Body of pancreas (tissue), 4 donors: ENCODE results near the gene C16orf74. TPM values are rescaled to one million over a fixed set of nuclear protein-coding genes. Genes with fewer than 3 reads are reported as not detected.

Experiments
- ATAC-seq: fragments of 150-250 bp; one replicate; pipeline ENCODE4 v1.9.1; 2016
- DNase-seq, 4 donors: peaks; one replicate each; pipeline ENCODE4 v3.0.0-alpha.2; 2019
- H3K27ac ChIP-seq, 4 donors: fragments of 200-600 bp; sonication (generic); 1 replicate in 3 of 4; 2 replicates in 1 of 4; pipeline versions ENCODE4 v1.5.1 to v1.6.1; 2016 to 2019; ENCODE audit warnings: mild to moderate bottlenecking in 1 of 4, mixed read lengths in 1 of 4, moderate library complexity in 1 of 4
- H3K27me3 ChIP-seq, 2 donors: fragments of 200-600 bp; sonication (generic); one replicate each; pipeline ENCODE4 v1.6.0; 2016; ENCODE audit warnings: mild to moderate bottlenecking in 1 of 2
- H3K36me3 ChIP-seq, 2 donors: fragments of 200-600 bp; sonication (generic); replicated peaks in 1 of 2; 2 replicates each; pipeline ENCODE4 v1.5.1; 2016; ENCODE audit warnings: low read depth in 2 of 2; ENCODE audit not compliant: insufficient read depth in 1 of 2
- H3K4me1 ChIP-seq: fragments of 200-600 bp; sonication (generic); one replicate; pipeline ENCODE4 v1.6.0; 2016
- H3K4me3 ChIP-seq, 2 donors: fragments of 200-600 bp; sonication (generic); 1 replicate in 1 of 2; 2 replicates in 1 of 2; pipeline ENCODE4 v1.5.1; 2016 to 2019
- H3K9me3 ChIP-seq, 3 donors: fragments of 200-600 bp; sonication (generic); 1 replicate in 2 of 3; 2 replicates in 1 of 3; pipeline ENCODE4 v1.5.1; 2016
- POLR2A ChIP-seq, 3 donors: fragments of 450-650 bp; IDR thresholded peaks; one replicate each; pipeline ENCODE4 v1.6.1; 2016; ENCODE audit warnings: antibody characterized with exemption in 3 of 3, mild to moderate bottlenecking in 2 of 3
- WGBS, 2 donors: methylation state at CpG; one replicate each; pipeline ENCODE4 v1.1.5; 2017; 5-methylcytosine and 5-hydroxymethylcytosine counted together
- intact Hi-C: fragments of 100-400 bp; cut with DNase I; formaldehyde crosslinking; loops from one replicate; pipeline ENCODE4 v1.15.1; 2023
- total RNA-seq, 2 donors: library from RNA; depleted of rRNA; stranded (reverse); fragments of >200 nt; gene quantifications; one replicate each; pipeline ENCODE4 v1.1.0, GENCODE V29; 2016
- TF ChIP-seq, protein P1 (sequence below), 7 experiments: fragments of 450-650 bp in 4 of 7; fragments of 200-600 bp in 3 of 7; sonication (generic) in 3 of 7; IDR thresholded peaks; one replicate each; pipeline ENCODE4 v1.5.1; 2016 to 2019; ENCODE audit warnings: antibody characterized with exemption in 7 of 7

The C16orf74 gene
- total RNA-seq, 2 donors from 2014 or later = 1.0 to 5.9 TPM

DNA sequence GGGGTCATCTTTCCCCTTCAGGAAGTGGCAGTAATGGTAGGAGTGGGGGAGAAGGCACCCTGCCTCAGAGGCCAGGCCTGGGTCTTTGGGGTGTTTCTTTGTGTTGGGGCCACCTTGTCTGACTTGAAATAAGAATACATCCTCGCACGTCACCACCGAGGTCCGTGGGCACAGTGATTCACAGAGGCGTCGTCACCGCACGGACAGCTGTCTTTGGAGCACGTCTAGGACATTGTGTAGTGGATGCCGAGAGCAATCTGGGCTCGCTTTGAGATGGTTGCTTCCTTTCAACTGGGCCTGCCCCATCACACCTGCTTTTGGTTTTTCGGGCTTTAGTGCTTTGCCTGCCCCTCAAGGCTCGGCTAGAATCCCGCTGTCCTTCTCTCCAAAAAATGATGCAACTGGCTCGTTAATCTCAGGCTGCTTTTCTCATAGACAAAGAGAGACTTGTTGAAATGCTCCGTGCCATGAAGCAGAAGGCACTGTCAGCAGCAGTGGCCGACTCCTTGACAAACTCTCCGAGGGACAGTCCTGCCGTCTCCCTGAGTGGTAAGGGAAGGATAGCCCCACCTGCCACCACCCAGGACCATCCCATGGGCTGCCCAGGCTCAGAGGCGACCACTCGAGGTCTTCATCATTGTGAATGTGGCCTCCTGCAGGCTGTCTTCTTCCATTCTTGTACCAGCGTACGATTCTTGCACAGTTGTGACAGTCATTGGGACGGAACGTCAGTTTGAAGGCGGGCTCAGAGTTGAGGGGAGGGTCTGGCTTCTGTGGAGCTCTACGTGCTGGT lies 86.1 kb downstream of the C16orf74 start:
- H3K9me3 ChIP-seq = no peaks in the 10 kb centered on the region
- no peak overlapping the region for H3K4me3 ChIP-seq
- no peak for ATAC-seq
- H3K27ac ChIP-seq = peak overlapping the region in 1 of 4 donors; percentile 33
- intact Hi-C loops = no loop called here
- H3K36me3 ChIP-seq = peaks cover 47 to 50% of the 10 kb centered on the region in 2 donors
- no peak for TF ChIP-seq POLR2A (IDR thresholded peaks at IDR 0.05)
- TF ChIP-seq, protein P1, sequence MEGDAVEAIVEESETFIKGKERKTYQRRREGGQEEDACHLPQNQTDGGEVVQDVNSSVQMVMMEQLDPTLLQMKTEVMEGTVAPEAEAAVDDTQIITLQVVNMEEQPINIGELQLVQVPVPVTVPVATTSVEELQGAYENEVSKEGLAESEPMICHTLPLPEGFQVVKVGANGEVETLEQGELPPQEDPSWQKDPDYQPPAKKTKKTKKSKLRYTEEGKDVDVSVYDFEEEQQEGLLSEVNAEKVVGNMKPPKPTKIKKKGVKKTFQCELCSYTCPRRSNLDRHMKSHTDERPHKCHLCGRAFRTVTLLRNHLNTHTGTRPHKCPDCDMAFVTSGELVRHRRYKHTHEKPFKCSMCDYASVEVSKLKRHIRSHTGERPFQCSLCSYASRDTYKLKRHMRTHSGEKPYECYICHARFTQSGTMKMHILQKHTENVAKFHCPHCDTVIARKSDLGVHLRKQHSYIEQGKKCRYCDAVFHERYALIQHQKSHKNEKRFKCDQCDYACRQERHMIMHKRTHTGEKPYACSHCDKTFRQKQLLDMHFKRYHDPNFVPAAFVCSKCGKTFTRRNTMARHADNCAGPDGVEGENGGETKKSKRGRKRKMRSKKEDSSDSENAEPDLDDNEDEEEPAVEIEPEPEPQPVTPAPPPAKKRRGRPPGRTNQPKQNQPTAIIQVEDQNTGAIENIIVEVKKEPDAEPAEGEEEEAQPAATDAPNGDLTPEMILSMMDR (IDR thresholded peaks at IDR 0.05) = no peak
- WGBS, 2 donors = 90 to 95% methylated on average over 19 to 27 of the region's 27 CpGs
- DNase-seq = no peak
- H3K4me1 ChIP-seq = peaks cover 8% of the 10 kb centered on the region
- H3K27me3 ChIP-seq = no peaks in the 10 kb centered on the region

DNA sequence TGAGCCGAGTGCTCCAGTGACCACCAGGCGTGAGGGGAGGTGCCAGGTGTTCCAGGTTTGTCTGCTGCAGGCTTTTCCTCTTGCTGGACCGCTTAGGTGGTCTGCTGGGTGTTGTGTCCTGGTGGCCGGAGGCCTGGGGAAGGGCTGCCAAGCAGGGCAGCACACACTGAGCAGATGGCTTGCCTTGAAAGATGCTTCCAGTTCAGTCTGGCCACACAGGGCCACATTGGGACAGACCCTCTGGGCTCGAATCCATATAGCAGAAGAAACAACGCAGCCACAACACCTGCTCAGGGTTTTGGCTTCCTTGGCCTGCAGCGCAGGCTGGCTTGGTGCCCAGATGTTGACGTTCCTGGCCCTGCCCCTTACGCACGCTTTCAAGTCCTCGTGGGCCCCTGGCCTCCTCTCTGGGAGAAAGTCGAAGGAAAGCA lies 87.0 kb downstream of the C16orf74 start:
- no peaks in the 10 kb centered on the region for H3K27me3 ChIP-seq
- H3K36me3 ChIP-seq = peaks cover 43 to 49% of the 10 kb centered on the region in 2 donors
- H3K9me3 ChIP-seq = no peaks in the 10 kb centered on the region
- H3K4me1 ChIP-seq = peaks cover 8% of the 10 kb centered on the region
- H3K4me3 ChIP-seq = no peak overlapping the region
- DNase-seq = peak; percentile 72 to 87 (median 84)
- 36 to 81% methylated on average over 8 to 12 of the region's 12 CpGs for WGBS, 2 donors
- peak; percentile 49 for ATAC-seq
- peak overlapping the region in 1 of 4 donors; percentile 33 for H3K27ac ChIP-seq
- TF ChIP-seq, protein P1 (IDR thresholded peaks at IDR 0.05) = no peak
- no peak for TF ChIP-seq POLR2A (IDR thresholded peaks at IDR 0.05)
- intact Hi-C loops = no loop called here

DNA sequence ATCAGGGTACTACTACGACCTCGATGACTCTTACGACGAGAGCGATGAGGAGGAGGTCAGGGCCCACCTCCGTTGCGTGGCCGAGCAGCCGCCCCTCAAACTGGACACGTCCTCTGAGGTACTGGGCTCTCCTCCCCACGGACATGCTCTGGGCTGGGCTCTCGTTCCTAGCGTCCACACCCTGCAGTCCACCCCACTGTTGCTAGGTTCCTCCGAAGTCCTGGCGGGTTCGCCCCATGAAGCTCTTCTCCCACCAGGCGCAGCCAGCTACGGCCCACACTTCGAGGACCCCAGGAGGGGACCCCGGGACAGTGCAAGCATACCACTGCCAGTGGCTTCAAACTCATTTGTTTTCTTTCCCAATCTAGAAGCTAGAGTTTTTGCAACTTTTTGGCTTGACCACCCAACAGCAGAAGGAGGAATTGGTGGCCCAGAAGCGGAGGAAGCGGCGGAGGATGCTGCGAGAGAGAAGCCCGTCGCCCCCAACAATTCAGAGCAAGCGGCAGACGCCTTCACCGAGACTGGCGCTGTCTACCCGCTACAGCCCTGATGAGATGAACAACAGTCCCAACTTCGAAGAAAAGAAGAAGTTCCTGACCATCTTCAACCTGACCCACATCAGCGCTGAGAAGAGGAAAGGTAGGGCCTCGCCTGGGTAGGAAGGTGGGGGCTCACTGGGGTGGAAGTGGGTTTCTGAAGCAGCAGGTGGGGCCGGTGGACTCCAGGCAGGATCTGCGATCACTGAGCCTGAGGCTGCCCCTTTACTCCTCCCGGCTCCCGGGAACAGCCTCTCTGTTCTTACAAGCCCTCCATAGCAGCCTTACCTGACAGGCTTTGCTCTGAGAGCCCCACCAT lies 87.7 kb downstream of the C16orf74 start:
- H3K27me3 ChIP-seq = no peaks in the 10 kb centered on the region
- ATAC-seq (no peak), DNase-seq (no peak)
- H3K36me3 ChIP-seq = peaks cover 43 to 50% of the 10 kb centered on the region in 2 donors
- intact Hi-C loops = no loop called here
- WGBS, 2 donors = 91% methylated on average over 25 to 38 of the region's 38 CpGs
- H3K27ac ChIP-seq = peak overlapping the region in 1 of 4 donors; percentile 33
- no peak overlapping the region for H3K4me3 ChIP-seq
- no peaks in the 10 kb centered on the region for H3K9me3 ChIP-seq
- peaks cover 8% of the 10 kb centered on the region for H3K4me1 ChIP-seq
- no peak for TF ChIP-seq POLR2A (IDR thresholded peaks at IDR 0.05)
- TF ChIP-seq, protein P1 (IDR thresholded peaks at IDR 0.05) = no peak

DNA sequence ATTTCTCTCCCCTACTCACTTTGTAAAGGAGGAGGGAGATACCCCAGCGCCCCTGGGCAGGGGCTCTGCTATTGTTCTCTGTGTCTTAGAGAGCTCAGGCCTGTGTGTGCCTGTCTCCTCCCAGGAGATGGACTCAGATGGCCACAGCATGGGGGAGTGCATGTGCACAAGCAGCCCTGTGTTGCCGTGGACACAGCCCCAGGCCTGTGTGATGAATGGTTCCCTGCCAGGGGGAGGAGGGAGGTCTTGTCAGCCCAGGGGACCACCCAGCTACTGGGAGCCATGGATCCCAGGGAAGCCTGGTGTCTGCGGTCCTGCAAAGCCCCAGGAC lies 88.4 kb downstream of the C16orf74 start:
- peaks cover 8% of the 10 kb centered on the region for H3K4me1 ChIP-seq
- peaks cover 49 to 52% of the 10 kb centered on the region in 2 donors for H3K36me3 ChIP-seq
- no peaks in the 10 kb centered on the region for H3K9me3 ChIP-seq
- TF ChIP-seq POLR2A (IDR thresholded peaks at IDR 0.05) = no peak
- TF ChIP-seq, protein P1 (IDR thresholded peaks at IDR 0.05) = no peak
- no peak for DNase-seq
- H3K27ac ChIP-seq = no peak overlapping the region
- no peak for ATAC-seq
- no peak overlapping the region for H3K4me3 ChIP-seq
- no peaks in the 10 kb centered on the region for H3K27me3 ChIP-seq
- WGBS, 2 donors = 92% methylated on average over 3 of the region's 3 CpGs; no CpG with 5 or more reads in 1 of the 2 donors
- intact Hi-C loops = no loop called here
